Right lung (tissue), 5 donors: Measurements from ENCODE around the gene KIRREL3. TPM values are rescaled to one million over a fixed set of nuclear protein-coding genes. Genes with fewer than 3 reads are reported as not detected.

Experiments
- DNase-seq, 2 donors: peaks; one replicate each; pipeline ENCODE4 v3.0.0-alpha.2; 2013
- polyA plus RNA-seq, 5 donors: library from polyadenylated mRNA; unstranded; fragments of 120-200 nt; gene quantifications; one replicate each; pipeline versions ENCODE4 v1.2.1 to v1.2.3, GENCODE V29; 2013; ENCODE audit warnings: inconsistent platforms in 1 of 5, low replicate concordance in 1 of 5; ENCODE audit not compliant: insufficient read length in 5 of 5, insufficient read depth in 1 of 5

Gene KIRREL3
- polyA plus RNA-seq, 5 donors, result 1.1 to 3.0 (median 2.1) TPM

DNA sequence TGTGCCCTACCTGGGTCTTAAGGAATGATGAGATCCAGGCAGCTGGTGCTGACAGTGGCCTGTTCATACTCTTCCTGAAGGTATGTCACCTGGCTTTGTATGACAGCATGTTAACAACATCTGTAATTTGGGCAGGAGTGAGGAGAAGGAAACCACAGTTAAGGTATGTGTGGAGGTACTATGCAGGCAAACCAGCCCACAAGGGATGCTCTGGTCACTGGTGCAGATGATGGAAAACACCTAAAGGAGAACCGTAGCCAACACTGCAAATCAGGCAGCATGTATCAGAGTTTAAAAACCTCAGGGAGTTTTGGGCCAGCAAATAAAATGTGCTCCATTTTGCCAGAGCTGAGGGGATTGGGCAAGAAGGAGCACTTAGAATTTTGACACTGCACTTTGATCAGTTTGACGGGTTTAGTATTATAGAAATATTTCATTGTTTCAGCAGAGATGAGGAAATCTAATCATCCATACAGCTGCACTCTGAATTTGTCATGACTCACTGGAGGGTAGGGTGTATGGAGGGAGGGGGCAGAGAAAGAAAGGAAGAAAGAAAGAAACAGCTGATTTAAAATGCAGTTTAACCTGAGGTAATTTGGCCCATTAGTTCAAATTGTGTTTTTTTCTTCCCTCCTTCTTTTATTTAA, 260.9 kb downstream of the KIRREL3 start:
- no peak for DNase-seq

DNA sequence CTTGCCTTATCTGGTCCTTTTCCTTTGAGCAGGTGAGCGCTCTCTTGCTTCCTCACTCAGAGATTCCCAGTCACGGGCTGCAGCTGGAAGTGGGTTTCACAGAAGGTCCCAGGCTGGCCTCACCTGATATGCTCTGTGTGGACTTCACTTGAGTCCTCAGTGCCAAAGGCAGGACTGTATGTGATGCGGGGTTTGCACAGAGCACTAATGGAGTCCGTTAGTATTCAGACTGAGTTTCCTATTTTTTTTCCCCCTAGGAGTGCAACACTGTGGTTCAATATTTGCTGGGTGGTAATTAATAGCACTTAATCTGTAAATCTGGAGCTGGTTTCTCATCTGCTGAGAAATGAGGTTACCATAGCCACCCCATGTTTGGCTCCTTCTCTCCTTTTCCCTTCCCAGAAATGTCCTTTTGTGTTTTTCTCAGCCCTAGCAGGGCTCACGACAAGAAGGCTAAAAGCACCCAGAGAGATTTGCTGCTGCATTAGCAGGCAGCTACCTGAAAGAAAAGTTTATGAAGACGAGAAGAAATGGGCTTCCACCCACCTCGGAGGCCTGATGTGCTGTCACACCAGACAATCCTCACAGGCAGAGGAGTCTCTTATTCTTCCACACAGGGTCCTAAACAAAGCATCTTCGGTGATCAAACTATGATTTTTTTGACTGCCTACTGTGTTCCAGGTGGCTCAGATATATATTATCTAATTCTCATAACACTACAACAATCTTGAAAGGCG, 262.1 kb downstream of the KIRREL3 start:
- no peak for DNase-seq

- no peak for DNase-seq
Observed at GRCh38 chr11:126736682-126737572, 263.6 kb downstream of the KIRREL3 start.

DNA sequence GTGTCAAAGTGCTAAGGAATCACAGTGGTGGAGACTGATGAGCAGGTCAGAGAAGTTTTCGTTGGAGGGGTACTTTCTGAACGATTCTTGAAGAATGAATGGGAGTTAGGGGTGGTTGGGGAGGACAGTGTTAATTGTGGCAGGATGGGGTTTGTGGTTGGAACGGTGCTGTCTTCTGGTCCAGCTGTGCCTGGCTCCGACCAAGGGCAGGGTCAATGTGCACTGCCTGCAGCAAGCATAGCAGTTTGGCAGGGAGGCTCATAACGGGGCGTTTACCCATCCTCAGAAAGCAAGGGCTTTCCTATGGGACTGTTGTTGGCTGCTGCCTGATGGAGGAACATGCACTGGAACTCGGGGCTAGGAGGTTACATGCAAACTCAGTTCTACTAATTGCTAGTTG, 265.8 kb downstream of the KIRREL3 start:
- DNase-seq, result no peak

DNA sequence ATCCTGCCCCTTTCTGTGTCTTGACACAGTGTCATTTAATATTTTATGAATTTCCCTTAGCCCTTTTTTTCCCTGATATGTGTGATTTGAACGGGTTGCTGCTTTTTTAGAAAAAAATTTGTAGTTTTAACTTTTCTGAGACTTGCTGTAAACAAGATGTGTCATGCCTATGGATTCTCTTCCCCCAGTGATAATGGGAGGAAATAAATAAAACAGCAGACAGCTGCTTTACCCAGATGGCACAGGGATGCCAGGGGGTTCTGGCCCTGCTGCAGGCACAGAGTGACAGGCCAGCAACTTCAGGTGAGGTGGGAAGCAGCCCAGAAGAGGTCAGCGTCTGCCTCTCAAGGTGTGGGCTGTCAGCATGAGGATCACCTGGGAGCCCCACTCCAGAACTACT, 266.9 kb downstream of the KIRREL3 start:
- no peak for DNase-seq

DNA sequence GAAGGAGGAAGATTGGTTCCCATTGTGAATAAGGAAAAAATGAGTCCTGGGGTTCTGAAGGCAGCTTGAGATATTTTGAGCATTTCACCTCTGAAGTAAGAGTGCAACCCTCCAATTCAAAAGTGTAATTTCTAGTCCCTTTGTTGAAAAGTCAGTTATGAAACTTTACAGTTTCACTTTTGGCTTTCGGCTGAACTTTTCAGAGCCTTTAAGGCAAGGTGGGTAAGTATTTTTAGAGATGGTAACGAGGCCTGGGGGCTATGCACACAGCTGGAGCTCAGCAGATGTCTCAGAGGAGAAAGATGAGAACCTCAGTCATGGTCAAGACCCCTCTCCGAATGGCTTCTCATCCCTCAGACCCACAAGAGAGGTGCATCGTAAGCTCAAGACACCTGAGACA, 267.6 kb downstream of the KIRREL3 start:
- no peak for DNase-seq

- no peak for DNase-seq
Observed at GRCh38 chr11:126731576-126732142, 268.9 kb downstream of the KIRREL3 start.

GRCh38 chr11:126727381-126727780, 273.2 kb downstream of the KIRREL3 start:
- no peak for DNase-seq

- DNase-seq, result no peak
Observed at GRCh38 chr11:126725521-126725920, 275.0 kb downstream of the KIRREL3 start.

DNA sequence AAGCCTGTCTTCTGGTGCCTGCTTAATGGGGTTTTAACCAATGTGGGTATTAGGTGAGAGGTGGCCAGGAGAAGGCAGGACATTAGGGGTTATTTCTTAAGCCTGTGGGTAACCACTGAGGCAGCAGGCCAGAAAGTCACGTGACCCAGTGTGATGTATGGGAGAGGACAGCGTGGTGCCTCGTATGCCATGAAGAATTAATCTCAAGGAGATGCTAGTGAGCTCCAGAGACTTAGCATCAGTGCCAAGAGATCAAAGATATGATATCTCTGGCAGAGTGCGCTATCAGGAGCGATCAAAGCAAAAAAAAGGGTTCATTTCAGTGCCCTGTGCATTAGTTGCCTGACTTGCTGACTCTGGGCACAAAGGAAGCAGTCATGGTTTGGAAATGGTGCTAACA, 275.5 kb downstream of the KIRREL3 start:
- DNase-seq, result no peak

GRCh38 chr11:126723665-126724045, 276.9 kb downstream of the KIRREL3 start:
- DNase-seq, result no peak

GRCh38 chr11:126722956-126723664, 277.5 kb downstream of the KIRREL3 start:
- DNase-seq, result no peak

DNA sequence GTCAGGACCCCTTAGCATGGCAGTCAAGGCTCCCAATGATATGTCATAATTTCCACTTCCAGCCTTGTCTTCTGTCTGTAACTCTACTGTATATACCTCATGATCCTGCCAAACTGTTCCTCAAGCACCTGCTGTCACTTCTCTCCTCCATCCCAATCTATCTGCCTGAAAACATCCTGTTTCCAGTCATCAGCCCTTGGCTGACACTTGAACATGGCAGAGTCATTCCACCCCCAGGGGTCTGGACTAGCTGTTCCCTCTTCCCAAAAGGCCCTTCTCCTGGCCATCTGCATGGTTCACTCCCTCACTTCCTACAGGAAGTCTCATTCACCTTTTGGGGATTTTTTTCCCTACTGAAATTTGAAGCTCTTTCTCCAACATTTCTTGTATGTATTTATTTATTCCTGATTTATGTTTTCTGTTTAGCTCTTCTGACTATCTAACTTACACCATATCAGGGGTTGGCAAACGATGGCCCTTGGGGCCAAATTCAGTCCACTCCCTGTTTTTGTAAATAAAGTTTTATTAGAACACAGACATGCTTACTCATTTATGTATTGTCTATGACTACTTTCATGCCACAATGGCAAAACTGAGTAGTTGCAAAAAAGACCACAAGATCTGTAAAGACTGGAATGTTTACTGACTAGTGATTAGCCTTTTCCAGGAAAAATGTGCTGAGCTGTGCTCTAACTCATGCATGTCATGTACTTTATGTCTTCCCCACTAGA, 278.4 kb downstream of the KIRREL3 start:
- no peak for DNase-seq

DNA sequence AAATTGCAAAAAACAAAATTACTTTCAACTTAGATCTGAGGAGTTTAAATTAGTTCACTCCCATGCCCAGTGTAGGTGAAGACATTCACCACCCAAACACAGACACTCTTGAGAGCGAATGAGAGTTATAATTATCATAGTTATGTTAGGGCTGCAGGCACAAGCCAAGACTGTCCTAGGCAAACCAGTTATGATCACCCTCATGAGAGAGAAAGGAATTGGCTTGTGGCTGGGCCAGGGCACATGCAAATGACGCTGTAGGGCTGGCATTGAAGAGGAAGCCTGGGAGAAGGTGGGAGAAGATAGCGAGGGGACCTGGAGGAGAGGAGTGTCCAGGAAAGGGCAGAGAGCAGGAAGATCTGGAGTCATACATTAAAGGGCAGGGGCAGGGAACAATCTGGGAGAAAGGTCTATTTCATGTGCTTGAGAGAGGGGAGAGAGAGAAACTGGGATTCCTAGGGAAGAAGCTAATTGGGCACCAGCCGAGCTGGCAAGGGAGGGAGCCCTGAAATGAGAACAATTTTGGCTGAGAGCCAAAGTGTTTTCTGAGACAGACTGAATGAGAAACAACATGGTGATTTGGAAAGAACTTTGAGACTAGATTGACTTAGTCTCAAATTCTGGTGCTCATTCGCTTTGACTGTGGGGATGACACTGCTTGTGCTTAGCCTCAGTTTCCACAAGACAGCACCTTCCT, 279.9 kb downstream of the KIRREL3 start:
- no peak for DNase-seq

DNA sequence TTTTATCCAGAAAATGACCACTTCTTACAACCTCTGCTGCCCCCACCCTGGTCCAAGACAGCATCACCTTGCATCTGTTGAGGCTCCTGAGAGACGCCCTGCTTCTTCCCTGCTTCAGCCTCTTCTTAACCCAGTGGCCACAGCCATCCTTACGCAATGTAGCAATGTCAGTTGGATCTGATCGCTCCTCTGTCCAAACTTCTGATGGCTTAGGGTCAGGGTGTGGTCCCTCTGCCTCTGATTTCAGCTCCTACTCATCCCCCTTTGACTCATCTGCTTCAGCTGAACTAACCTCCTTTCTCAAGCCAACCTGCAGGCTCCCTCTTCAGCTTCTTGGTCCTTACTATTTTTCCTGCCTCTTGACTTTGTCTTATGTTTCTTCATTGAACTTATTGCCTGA, 280.8 kb downstream of the KIRREL3 start:
- no peak for DNase-seq

DNA sequence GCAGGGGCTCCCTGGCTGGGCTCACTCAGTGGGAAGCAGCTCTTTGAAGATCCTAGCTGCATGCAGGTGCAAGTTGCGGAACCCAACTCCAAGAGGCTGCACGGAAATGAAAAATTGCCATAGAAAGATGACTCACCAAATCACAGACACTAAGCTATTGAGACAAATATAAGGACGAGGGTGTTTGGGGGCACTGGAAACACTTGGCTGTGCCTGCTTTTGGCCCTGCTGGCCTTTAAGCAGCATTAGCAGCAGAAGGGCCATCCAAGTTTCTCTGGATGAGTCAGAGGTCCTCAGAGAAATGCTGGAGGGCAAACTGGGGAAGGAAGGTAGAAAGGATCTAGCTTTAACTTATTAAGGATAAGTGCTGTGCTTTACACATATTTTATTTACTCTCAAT, 282.3 kb downstream of the KIRREL3 start:
- no peak for DNase-seq

- peak; percentile 18 to 34 for DNase-seq
Observed at GRCh38 chr11:126716456-126717083, 284.0 kb downstream of the KIRREL3 start.

- no peak for DNase-seq
Observed at GRCh38 chr11:126713806-126714205, 286.8 kb downstream of the KIRREL3 start.

DNA sequence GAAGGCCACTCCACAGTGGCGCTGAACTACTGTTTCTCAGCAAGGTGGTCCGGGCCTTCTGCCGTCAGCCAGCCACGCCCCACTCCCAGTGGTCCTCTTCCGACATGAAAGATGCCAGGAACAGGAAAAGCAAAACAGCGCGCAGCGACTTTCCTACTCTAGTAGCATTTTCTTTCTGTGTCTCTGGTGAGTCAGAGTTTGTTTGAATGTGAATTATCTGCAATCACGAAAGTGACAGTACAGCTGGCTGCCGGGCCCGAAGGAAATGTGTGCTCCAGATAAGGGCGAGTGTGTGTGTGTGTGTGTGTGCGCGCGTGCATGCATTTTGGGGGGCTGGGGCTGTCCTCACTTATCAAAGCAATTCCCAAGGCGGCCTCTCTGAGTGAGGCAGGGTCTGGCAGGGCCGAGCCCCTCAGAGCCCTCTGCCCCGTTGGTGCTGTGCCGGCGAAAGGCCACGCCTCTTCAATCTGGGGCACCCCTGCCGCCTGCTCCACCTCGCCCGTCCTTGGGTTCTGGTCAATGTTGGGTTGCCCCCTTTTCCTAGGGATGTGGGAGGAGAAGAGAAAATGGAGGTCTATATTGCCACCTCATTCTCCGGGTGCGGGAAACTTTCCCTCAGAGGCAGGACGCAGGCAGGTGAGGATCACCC, 288.5 kb downstream of the KIRREL3 start:
- DNase-seq, result no peak
